Measurements from ENCODE around the gene ANTXRL. TPM values are rescaled to one million over a fixed set of nuclear protein-coding genes. Genes with fewer than 3 reads are reported as not detected.
A peak's percentile ranks its signal among the peaks of the same experiment; 100 is the strongest.
"Not testable (repeated sequence)": the region's sequence is repeated elsewhere in the genome, so short reads cannot be mapped to it uniquely, and the experiment has no call there.

Gene ANTXRL
- polyA plus RNA-seq, 1 of the 3 experiments (the other 2 are of a cell fraction): not detected

GRCh38 chr10:46254467-46254866, 32.3 kb upstream of the ANTXRL start:
- Histone ChIP-seq H2AFZ (ENCODE audit: low read depth) (no peak overlapping the region), H4K20me1 (ENCODE audit: insufficient read depth) (no peaks in the 10 kb centered on the region), H3K36me3 (replicated peaks in 1 of 2; ENCODE audit: control insufficient read depth in 1 of 2, insufficient read depth in 2 of 2, low read length in 1 of 2) (no peaks in the 10 kb centered on the region), H3K9ac (no peak overlapping the region), H3K4me1 (ENCODE audit: control insufficient read depth in 1 of 2, insufficient read depth in 2 of 2, low read depth in 1 of 2, low read length in 1 of 2) (peaks cover 0 to 14% of the 10 kb centered on the region in 2 experiments; a peak in 1 of 4 replicates), H3K27ac (ENCODE audit: low read depth in 2 of 2, low read length in 1 of 2) (no peak overlapping the region), H3K4me2 (no peak overlapping the region), H3K4me3 (ENCODE audit: low read depth in 2 of 2, low read length in 1 of 2) (no peak overlapping the region), H3K9me2 (no peaks in the 10 kb centered on the region), H3K79me2 (ENCODE audit: insufficient read depth) (no peaks in the 10 kb centered on the region), H3K27me3 (ENCODE audit: insufficient read depth) (peaks cover 5% of the 10 kb centered on the region; the same call in 1 of the 2 replicates), H3F3A (replicated peaks; ENCODE audit: insufficient read depth) (no peaks in the 10 kb centered on the region), H3K9me3 (no peaks in the 10 kb centered on the region)
- 64% methylated on average over 4 of the region's 4 CpGs for WGBS (ENCODE audit: low lambda C conversion rate)
- ChIA-PET POLR2A (no interaction called here), CTCF (interaction anchor here (0.6 to 11.2 kb wide), 4 partner anchors 10 to 251 kb away, joined by 3 to 136 read pairs (median 4); no protein-coding TSS in a partner anchor)
- no peak for TF ChIP-seq IRF3 (IDR thresholded peaks at IDR 0.05; ENCODE audit: low read depth, low read length)
- TF ChIP-seq FOXM1 (IDR thresholded peaks at IDR 0.05; ENCODE audit: low read depth): no peak
- TF ChIP-seq USF2 (IDR thresholded peaks at IDR 0.05; ENCODE audit: borderline replicate concordance, low read depth, low read length): no peak
- no peak for TF ChIP-seq YY1 (IDR thresholded peaks at IDR 0.05; ENCODE audit: low read depth)
- no peak for TF ChIP-seq ELF1 (IDR thresholded peaks at IDR 0.05)
- TF ChIP-seq RCOR1 (IDR thresholded peaks at IDR 0.05; ENCODE audit: low read length): no peak
- no peak for DNase-seq

GRCh38 chr10:46255210-46255609, 31.6 kb upstream of the ANTXRL start:
- H3F3A ChIP-seq (replicated peaks; ENCODE audit: insufficient read depth); H3K79me2 ChIP-seq (ENCODE audit: insufficient read depth); H4K20me1 ChIP-seq (ENCODE audit: insufficient read depth); H3K9me3 ChIP-seq; H3K9me2 ChIP-seq; H3K9ac ChIP-seq; DNase-seq; H3K27me3 ChIP-seq (ENCODE audit: insufficient read depth); H3K4me3 ChIP-seq (ENCODE audit: low read depth in 2 of 2, low read length in 1 of 2); H3K27ac ChIP-seq (ENCODE audit: low read depth in 2 of 2, low read length in 1 of 2); H3K36me3 ChIP-seq (replicated peaks in 1 of 2; ENCODE audit: control insufficient read depth in 1 of 2, insufficient read depth in 2 of 2, low read length in 1 of 2); H3K4me2 ChIP-seq; POLR2A ChIA-PET; H2AFZ ChIP-seq (ENCODE audit: low read depth): not testable (repeated sequence)
- H3K4me1 ChIP-seq (ENCODE audit: control insufficient read depth in 1 of 2, insufficient read depth in 2 of 2, low read depth in 1 of 2, low read length in 1 of 2): peaks cover 0 to 14% of the 10 kb centered on the region in 2 experiments; a peak in 1 of 4 replicates
- CTCF ChIA-PET: interaction anchor here (0.7 to 11.2 kb wide), 8 partner anchors 8 to 36 kb away, joined by 3 to 136 read pairs (median 4); no protein-coding TSS in a partner anchor
- WGBS (ENCODE audit: low lambda C conversion rate): 53% methylated on average over 3 of the region's 3 CpGs

- no peaks in the 10 kb centered on the region for H3K36me3 ChIP-seq (replicated peaks in 1 of 2; ENCODE audit: control insufficient read depth in 1 of 2, insufficient read depth in 2 of 2, low read length in 1 of 2)
- no peaks in the 10 kb centered on the region for H3K79me2 ChIP-seq (ENCODE audit: insufficient read depth)
- no peaks in the 10 kb centered on the region for H3F3A ChIP-seq (replicated peaks; ENCODE audit: insufficient read depth)
- DNase-seq: peak; percentile 95
- ChIA-PET POLR2A (no interaction called here), CTCF (interaction anchor here (0.6 to 11.2 kb wide), 13 partner anchors 8 to 37 kb away, joined by 3 to 136 read pairs (median 4); no protein-coding TSS in a partner anchor)
- WGBS (ENCODE audit: low lambda C conversion rate): 38% methylated on average over 15 of the region's 15 CpGs
- H2AFZ ChIP-seq (ENCODE audit: low read depth): peak overlapping the region; percentile 10; the same call in 1 of the 2 replicates
- no peaks in the 10 kb centered on the region for H3K9me2 ChIP-seq
- peak overlapping the region in 1 of 2 experiments; percentile 73; a peak in 2 of 4 replicates for H3K27ac ChIP-seq (ENCODE audit: low read depth in 2 of 2, low read length in 1 of 2)
- no peak overlapping the region for H3K4me3 ChIP-seq (ENCODE audit: low read depth in 2 of 2, low read length in 1 of 2)
- peaks cover 0 to 14% of the 10 kb centered on the region in 2 experiments; a peak in 1 of 4 replicates for H3K4me1 ChIP-seq (ENCODE audit: control insufficient read depth in 1 of 2, insufficient read depth in 2 of 2, low read depth in 1 of 2, low read length in 1 of 2)
- H3K9ac ChIP-seq: no peak overlapping the region
- H3K27me3 ChIP-seq (ENCODE audit: insufficient read depth): peaks cover 5% of the 10 kb centered on the region; the same call in 1 of the 2 replicates
- H4K20me1 ChIP-seq (ENCODE audit: insufficient read depth): no peaks in the 10 kb centered on the region
- no peak overlapping the region for H3K4me2 ChIP-seq
- H3K9me3 ChIP-seq: no peaks in the 10 kb centered on the region
- TF ChIP-seq SMC3 (IDR thresholded peaks at IDR 0.05; ENCODE audit: low read depth, low read length) (peak; percentile 85), RAD21 (IDR thresholded peaks at IDR 0.05; ENCODE audit: low read length) (peak; percentile 82), SIN3A (IDR thresholded peaks at IDR 0.05; ENCODE audit: borderline replicate concordance, low read depth, low read length) (no peak), ELF1 (IDR thresholded peaks at IDR 0.05) (no peak), GATA2 (CRISPR knock-in tag; IDR thresholded peaks at IDR 0.05) (no peak), MXI1 (IDR thresholded peaks at IDR 0.05; ENCODE audit: low read depth, low read length) (peak; percentile 40; the same call in 1 of the 2 replicates), RXRA (IDR thresholded peaks at IDR 0.05; ENCODE audit: borderline replicate concordance, low read depth) (no peak), YY1 (IDR thresholded peaks at IDR 0.05; ENCODE audit: low read depth) (no peak), RCOR1 (IDR thresholded peaks at IDR 0.05; ENCODE audit: low read length) (peak; percentile 56), MEF2A (IDR thresholded peaks at IDR 0.05; ENCODE audit: borderline replicate concordance, low read depth) (no peak), EP300 (IDR thresholded peaks at IDR 0.05; ENCODE audit: borderline replicate concordance in 1 of 2, low read depth in 1 of 2, low read length in 1 of 2) (peak in 1 of 2 experiments; percentile 42; a peak in 1 of 4 replicates), CTCF (IDR thresholded peaks at IDR 0.05) (peak; percentile 65)
Measured at GRCh38 chr10:46255801-46256747, 30.7 kb upstream of the ANTXRL start.
